Gastrocnemius medialis (tissue), 4 donors: ENCODE results near the gene CDK4. TPM values are rescaled to one million over a fixed set of nuclear protein-coding genes. Genes with fewer than 3 reads are reported as not detected.

Experiments
- ATAC-seq, 2 donors: fragments of 150-250 bp; one replicate each; pipeline ENCODE4 v1.9.1; 2016
- DNase-seq, 2 donors: peaks; one replicate each; pipeline ENCODE4 v3.0.0-alpha.2; 2019
- H3K27ac ChIP-seq, 4 donors: fragments of 200-600 bp; sonication (generic); 1 replicate in 1 of 4; 2 replicates in 3 of 4; pipeline ENCODE4 v1.5.1; 2016 to 2018; ENCODE audit warnings: mild to moderate bottlenecking in 2 of 4, moderate library complexity in 1 of 4
- H3K27me3 ChIP-seq, 3 donors: fragments of 200-600 bp; sonication (generic) in 2 of 3; 1 replicate in 1 of 3; 2 replicates in 2 of 3; pipeline versions ENCODE4 v1.5.1 to v1.6.0; 2016 to 2019; ENCODE audit warnings: mild to moderate bottlenecking in 1 of 3, moderate library complexity in 1 of 3
- H3K36me3 ChIP-seq, 2 donors: fragments of 200-600 bp; sonication (generic) in 1 of 2; one replicate each; pipeline ENCODE4 v1.5.1; 2017 to 2018
- H3K4me1 ChIP-seq, 2 donors: fragments of 200-600 bp; sonication (generic) in 1 of 2; one replicate each; pipeline ENCODE4 v1.5.1; 2016 to 2017; ENCODE audit warnings: mild to moderate bottlenecking in 2 of 2
- H3K4me3 ChIP-seq, 4 donors: fragments of 200-600 bp; sonication (generic) in 3 of 4; 1 replicate in 1 of 4; 2 replicates in 3 of 4; pipeline ENCODE4 v1.5.1; 2016 to 2019; ENCODE audit warnings: mild to moderate bottlenecking in 2 of 4
- H3K9me3 ChIP-seq, 3 donors: fragments of 200-600 bp; sonication (generic) in 2 of 3; 1 replicate in 1 of 3; 2 replicates in 2 of 3; pipeline ENCODE4 v1.5.1; 2016 to 2019
- POLR2A ChIP-seq, 2 donors: fragments of 450-650 bp; IDR thresholded peaks; one replicate each; pipeline ENCODE4 v1.6.1; 2017; ENCODE audit warnings: antibody characterized with exemption in 2 of 2, mild to moderate bottlenecking in 2 of 2, moderate library complexity in 2 of 2
- in situ Hi-C, 4 donors: fragments of 200-750 bp; cut with MboI; loops; one replicate each; pipeline versions ENCODE4 v1.15.0 to v1.8.0; 2017; ENCODE audit warnings: low sequenced_read_pairs in 4 of 4
- intact Hi-C: fragments of 100-400 bp; cut with DNase I; formaldehyde crosslinking; loops from one replicate; pipeline ENCODE4 v1.15.1; 2023; ENCODE audit warnings: low total_unique reads
- total RNA-seq, 4 donors: library from RNA; depleted of rRNA; stranded (reverse); fragments of >200 nt; gene quantifications; one replicate each; pipeline versions ENCODE4 v1.1.0 to v1.2.3, GENCODE V29; 2016
- TF ChIP-seq, protein P1 (sequence below), 5 experiments: fragments of 450-650 bp in 3 of 5; fragments of 200-600 bp in 2 of 5; sonication (generic) in 2 of 5; IDR thresholded peaks in 4 of 5; conservative IDR thresholded peaks in 1 of 5; 1 replicate in 4 of 5; 2 replicates in 1 of 5; pipeline ENCODE4 v1.5.1; 2016 to 2019; ENCODE audit warnings: antibody characterized with exemption in 5 of 5, mild to moderate bottlenecking in 3 of 5, moderate library complexity in 3 of 5

The CDK4 gene
- total RNA-seq, 4 donors from 2014 or later = 39.7 to 55.5 (median 47.4) TPM

DNA sequence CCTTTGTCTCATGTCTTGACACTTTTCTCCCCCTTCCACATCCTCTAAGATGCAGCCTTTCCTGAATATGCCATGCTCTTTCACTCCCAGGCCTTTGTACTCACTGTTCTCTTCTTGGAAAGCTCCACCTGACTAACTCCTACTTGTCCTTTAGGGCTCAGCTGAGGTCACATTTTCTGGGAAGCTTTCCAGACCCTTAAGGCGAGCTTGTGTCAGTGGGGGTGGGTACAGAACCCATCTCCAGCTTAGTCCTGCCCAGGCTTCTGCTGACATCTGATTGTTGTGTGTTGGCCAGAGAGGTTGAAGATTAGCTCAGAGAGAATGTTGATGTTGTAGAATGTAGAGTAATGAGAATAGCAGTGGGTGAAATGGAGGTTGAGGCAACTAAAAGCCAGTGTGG lies 27.6 kb upstream of the CDK4 start:
- no peak for ATAC-seq
- Histone ChIP-seq H3K27me3 (no peaks in the 10 kb centered on the region), H3K4me3 (no peak overlapping the region), H3K4me1 (peaks cover 9 to 15% of the 10 kb centered on the region in 2 donors), H3K27ac (no peak overlapping the region), H3K9me3 (no peaks in the 10 kb centered on the region), H3K36me3 (peaks cover 0 to 10% of the 10 kb centered on the region in 2 donors)
- no peak for DNase-seq
- TF ChIP-seq, protein P1, sequence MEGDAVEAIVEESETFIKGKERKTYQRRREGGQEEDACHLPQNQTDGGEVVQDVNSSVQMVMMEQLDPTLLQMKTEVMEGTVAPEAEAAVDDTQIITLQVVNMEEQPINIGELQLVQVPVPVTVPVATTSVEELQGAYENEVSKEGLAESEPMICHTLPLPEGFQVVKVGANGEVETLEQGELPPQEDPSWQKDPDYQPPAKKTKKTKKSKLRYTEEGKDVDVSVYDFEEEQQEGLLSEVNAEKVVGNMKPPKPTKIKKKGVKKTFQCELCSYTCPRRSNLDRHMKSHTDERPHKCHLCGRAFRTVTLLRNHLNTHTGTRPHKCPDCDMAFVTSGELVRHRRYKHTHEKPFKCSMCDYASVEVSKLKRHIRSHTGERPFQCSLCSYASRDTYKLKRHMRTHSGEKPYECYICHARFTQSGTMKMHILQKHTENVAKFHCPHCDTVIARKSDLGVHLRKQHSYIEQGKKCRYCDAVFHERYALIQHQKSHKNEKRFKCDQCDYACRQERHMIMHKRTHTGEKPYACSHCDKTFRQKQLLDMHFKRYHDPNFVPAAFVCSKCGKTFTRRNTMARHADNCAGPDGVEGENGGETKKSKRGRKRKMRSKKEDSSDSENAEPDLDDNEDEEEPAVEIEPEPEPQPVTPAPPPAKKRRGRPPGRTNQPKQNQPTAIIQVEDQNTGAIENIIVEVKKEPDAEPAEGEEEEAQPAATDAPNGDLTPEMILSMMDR (IDR thresholded peaks at IDR 0.05 in 4 of 5, conservative IDR thresholded peaks at IDR 0.05 in 1 of 5) = no peak
- no peak for TF ChIP-seq POLR2A (IDR thresholded peaks at IDR 0.05)
- in situ Hi-C loops (loop anchor here in 1 of 4 donors (5.0 kb wide), 1 partner anchor 128 kb away; no protein-coding TSS in a partner anchor), intact Hi-C loops (loop anchor here (5.0 kb wide), 2 partner anchors 32 to 53 kb away; partner anchors contain the start of gene TSPAN31)

DNA sequence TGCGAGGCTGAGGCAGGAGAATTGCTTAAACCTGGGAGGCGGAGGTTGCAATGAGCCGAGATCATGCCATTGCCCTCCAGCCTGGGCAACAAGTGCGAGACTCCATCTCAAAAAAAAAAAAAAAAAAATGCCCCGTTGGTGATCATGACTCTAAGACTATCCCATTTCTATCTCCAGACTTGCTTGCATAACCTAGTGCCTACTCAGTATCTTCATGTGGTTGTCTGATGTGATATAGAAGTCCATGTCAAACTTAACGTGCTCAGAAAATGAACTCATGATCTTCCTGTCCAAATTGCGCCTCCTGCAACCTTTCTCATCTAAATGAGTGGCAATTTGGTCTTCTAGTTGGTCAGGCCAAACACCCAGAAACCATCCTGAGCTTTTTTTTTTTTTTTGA lies 25.8 kb upstream of the CDK4 start:
- TF ChIP-seq, protein P1 (IDR thresholded peaks at IDR 0.05 in 4 of 5, conservative IDR thresholded peaks at IDR 0.05 in 1 of 5) = no peak
- no peak for TF ChIP-seq POLR2A (IDR thresholded peaks at IDR 0.05)

DNA sequence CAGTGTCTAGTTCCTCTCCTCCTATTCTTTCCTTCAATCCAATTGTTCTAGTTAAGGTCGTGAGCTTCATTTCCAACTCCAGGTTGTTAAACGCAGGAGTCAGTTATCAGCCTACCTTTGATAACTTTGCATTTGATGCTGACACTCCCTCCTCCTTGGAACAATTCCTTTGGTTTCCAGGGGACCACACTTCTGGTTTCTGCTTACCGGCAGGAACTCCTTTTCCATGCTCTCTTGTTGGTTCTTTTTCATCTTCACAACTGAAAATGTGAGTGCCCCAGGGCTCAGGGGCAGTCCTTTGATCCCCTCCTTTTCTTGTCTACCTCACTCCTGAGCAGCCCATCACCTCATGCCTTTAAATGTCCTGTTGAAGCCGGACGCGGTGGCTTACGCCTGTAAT lies 25.3 kb upstream of the CDK4 start:
- TF ChIP-seq POLR2A (IDR thresholded peaks at IDR 0.05) = no peak
- TF ChIP-seq, protein P1 (IDR thresholded peaks at IDR 0.05 in 4 of 5, conservative IDR thresholded peaks at IDR 0.05 in 1 of 5) = no peak
- peaks cover 0 to 10% of the 10 kb centered on the region in 2 donors for H3K36me3 ChIP-seq
- in situ Hi-C loops = no loop called here

More for the DNA sequence above, 25.8 kb upstream of the CDK4 start:
- no peak for ATAC-seq
- Histone ChIP-seq H3K36me3 (peaks cover 0 to 10% of the 10 kb centered on the region in 2 donors), H3K27ac (no peak overlapping the region), H3K9me3 (no peaks in the 10 kb centered on the region), H3K27me3 (no peaks in the 10 kb centered on the region), H3K4me1 (peaks cover 8 to 12% of the 10 kb centered on the region in 2 donors), H3K4me3 (no peak overlapping the region)
- in situ Hi-C loops (no loop called here), intact Hi-C loops (no loop called here)
- DNase-seq = no peak

DNA sequence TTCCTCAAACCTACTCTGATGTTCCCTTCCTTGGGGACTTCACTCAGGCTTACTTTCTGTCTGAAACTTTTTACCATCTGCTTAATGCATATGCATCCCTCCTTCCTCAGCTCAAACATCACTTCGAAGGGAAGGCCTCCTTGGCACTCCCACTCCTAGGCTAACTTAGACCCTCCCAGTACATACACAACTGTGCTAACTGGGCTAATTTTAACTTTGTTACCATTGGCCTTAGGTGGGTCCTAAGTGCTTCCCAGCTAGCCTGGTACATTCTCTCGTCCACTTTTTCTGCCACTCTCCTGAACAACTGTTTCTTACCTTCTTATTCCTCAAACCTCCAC lies 24.1 kb upstream of the CDK4 start:
- DNase-seq = no peak
- Histone ChIP-seq H3K4me3 (no peak overlapping the region), H3K36me3 (peaks cover 0 to 10% of the 10 kb centered on the region in 2 donors), H3K27me3 (no peaks in the 10 kb centered on the region), H3K9me3 (no peaks in the 10 kb centered on the region), H3K4me1 (peaks cover 11 to 15% of the 10 kb centered on the region in 2 donors), H3K27ac (no peak overlapping the region)
- no peak for ATAC-seq
- TF ChIP-seq, protein P1 (IDR thresholded peaks at IDR 0.05 in 4 of 5, conservative IDR thresholded peaks at IDR 0.05 in 1 of 5) = no peak
- no peak for TF ChIP-seq POLR2A (IDR thresholded peaks at IDR 0.05)
- intact Hi-C loops (no loop called here), in situ Hi-C loops (no loop called here)

More for the DNA sequence above, 25.3 kb upstream of the CDK4 start:
- intact Hi-C loops = no loop called here
- no peak for ATAC-seq
- Histone ChIP-seq H3K27ac (no peak overlapping the region), H3K4me3 (no peak overlapping the region), H3K4me1 (peaks cover 9 to 12% of the 10 kb centered on the region in 2 donors), H3K9me3 (no peaks in the 10 kb centered on the region), H3K27me3 (no peaks in the 10 kb centered on the region)
- DNase-seq = no peak
